ENCODE data around the gene CCDC8. TPM values are rescaled to one million over a fixed set of nuclear protein-coding genes. Genes with fewer than 3 reads are reported as not detected.

Gene CCDC8
- total RNA-seq, 1 experiment from 2014 or later: 27.5 TPM

DNA sequence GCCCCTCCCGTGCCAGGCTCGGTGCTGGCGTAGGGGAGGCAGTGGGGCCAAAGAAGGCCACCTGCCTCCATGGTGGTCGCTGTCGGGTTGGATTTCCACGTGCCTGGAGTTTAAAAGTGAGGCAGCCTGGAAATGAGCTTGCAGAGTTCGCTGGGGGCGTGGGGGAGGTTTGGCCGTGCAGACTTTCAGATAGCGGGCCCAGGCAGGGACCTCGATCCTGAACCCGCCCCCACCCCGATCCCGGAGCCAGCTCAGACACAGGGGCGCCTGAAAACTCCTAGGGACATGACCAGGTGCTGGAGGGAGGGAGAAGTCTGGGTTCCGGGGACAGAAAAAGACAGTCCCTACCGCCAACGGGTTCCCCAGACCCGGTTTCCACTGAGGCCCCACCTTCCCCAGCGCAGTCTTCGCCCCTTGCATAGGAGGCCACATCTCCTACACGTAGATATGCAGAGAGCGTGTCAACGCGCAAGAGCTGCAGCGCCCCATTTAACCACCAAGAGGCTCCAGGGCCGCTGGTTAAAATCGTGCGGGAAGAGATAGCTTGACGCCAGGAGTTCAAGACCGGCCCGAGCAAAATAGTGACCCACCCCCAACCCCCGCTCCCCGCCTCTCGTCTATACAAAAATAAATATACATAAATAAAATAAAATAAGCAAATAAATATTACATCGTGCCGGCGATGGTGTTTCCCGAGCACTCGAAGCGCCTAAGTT lies 8.5 kb downstream of the CCDC8 start:
- Histone ChIP-seq H4K5ac (ENCODE audit: insufficient read length, low read depth, low read length) (no peak overlapping the region), H3K23me2 (ENCODE audit: insufficient read length, low read depth, low read length, poor library complexity, severe bottlenecking) (peaks cover 22% of the 10 kb centered on the region), H3K18ac (ENCODE audit: insufficient read length, low read depth, low read length) (no peak overlapping the region), H3K4me2 (ENCODE audit: insufficient read depth, insufficient read length, low read length) (peak overlapping the region; percentile 72), H2BK5ac (ENCODE audit: insufficient read length, low read length) (no peak overlapping the region), H2AFZ (ENCODE audit: low read length) (no peak overlapping the region), H3K9ac (ENCODE audit: extremely low read depth, insufficient read length, low read length) (no peak overlapping the region), H2BK20ac (ENCODE audit: low read depth, low read length, poor library complexity, severe bottlenecking) (no peak overlapping the region), H3K27me3 (ENCODE audit: insufficient read depth, low read length) (no peaks in the 10 kb centered on the region; the same call in 1 of the 2 replicates), H3K56ac (ENCODE audit: insufficient read length, low read depth, low read length) (no peak overlapping the region), H2BK12ac (ENCODE audit: insufficient read length, low read depth, low read length) (no peak overlapping the region), H3K23ac (ENCODE audit: insufficient read length, low read depth, low read length) (no peak overlapping the region), H2BK120ac (ENCODE audit: low read depth, low read length, poor library complexity, severe bottlenecking) (no peak overlapping the region), H3K79me2 (ENCODE audit: insufficient read depth, low read length) (no peaks in the 10 kb centered on the region), H3K27ac (ENCODE audit: insufficient read length, low read depth, low read length) (no peak overlapping the region), H2AK5ac (ENCODE audit: insufficient read length, low read length) (no peak overlapping the region), H3K79me1 (ENCODE audit: insufficient read depth, low read depth, low read length, poor library complexity, severe bottlenecking) (no peaks in the 10 kb centered on the region), H4K8ac (replicated peaks; ENCODE audit: insufficient read length, low read depth, low read length) (no peak overlapping the region), H3T11ph (ENCODE audit: low read length) (no peak overlapping the region), H4K91ac (ENCODE audit: insufficient read length, low read depth, low read length) (no peak overlapping the region), H3K4ac (ENCODE audit: low read depth, low read length) (no peak overlapping the region), H4K20me1 (ENCODE audit: control insufficient read depth, insufficient read depth, insufficient read length) (peaks cover 2% of the 10 kb centered on the region), H3K9me3 (ENCODE audit: control insufficient read depth, low read depth, low read length) (no peaks in the 10 kb centered on the region), H3K14ac (ENCODE audit: insufficient read depth, low read length) (no peak overlapping the region; the same call in 1 of the 2 replicates), H2BK15ac (ENCODE audit: low read depth, low read length) (no peak overlapping the region), H3K4me1 (ENCODE audit: insufficient read depth, low read length) (peaks cover 7% of the 10 kb centered on the region; the same call in 1 of the 2 replicates)
- WGBS (ENCODE audit: extremely low coverage, insufficient read length, low lambda C conversion rate): no CpG with 5 or more reads among the region's 41 CpGs
- Mint-ChIP-seq H3K9me3 (peaks cover 0 to 4% of the 10 kb centered on the region in 2 experiments; a peak in 1 of 5 replicates), H3K27ac (no peak overlapping the region), H3K4me3 (peak overlapping the region; percentile 67 to 72), H3K4me1 (peaks cover 31 to 46% of the 10 kb centered on the region in 2 experiments), H3K36me3 (ENCODE audit: insufficient read depth in 1 of 3, low read depth in 3 of 3) (no peaks in the 10 kb centered on the region; a peak in 2 of 7 replicates), H3K27me3 (ENCODE audit: low read depth) (peaks cover 53% of the 10 kb centered on the region)
- TF ChIP-seq, protein P1, sequence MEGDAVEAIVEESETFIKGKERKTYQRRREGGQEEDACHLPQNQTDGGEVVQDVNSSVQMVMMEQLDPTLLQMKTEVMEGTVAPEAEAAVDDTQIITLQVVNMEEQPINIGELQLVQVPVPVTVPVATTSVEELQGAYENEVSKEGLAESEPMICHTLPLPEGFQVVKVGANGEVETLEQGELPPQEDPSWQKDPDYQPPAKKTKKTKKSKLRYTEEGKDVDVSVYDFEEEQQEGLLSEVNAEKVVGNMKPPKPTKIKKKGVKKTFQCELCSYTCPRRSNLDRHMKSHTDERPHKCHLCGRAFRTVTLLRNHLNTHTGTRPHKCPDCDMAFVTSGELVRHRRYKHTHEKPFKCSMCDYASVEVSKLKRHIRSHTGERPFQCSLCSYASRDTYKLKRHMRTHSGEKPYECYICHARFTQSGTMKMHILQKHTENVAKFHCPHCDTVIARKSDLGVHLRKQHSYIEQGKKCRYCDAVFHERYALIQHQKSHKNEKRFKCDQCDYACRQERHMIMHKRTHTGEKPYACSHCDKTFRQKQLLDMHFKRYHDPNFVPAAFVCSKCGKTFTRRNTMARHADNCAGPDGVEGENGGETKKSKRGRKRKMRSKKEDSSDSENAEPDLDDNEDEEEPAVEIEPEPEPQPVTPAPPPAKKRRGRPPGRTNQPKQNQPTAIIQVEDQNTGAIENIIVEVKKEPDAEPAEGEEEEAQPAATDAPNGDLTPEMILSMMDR (conservative IDR thresholded peaks at IDR 0.05): peak; percentile 55
- peak; percentile 78 for DNase-seq
